ENCODE results near the gene B3GAT3. TPM values are rescaled to one million over a fixed set of nuclear protein-coding genes. Genes with fewer than 3 reads are reported as not detected.

Gene B3GAT3
- total RNA-seq, 1 experiment from 2014 or later, result 65.8 TPM

GRCh38 chr11:62669420-62670161, 47.8 kb upstream of the B3GAT3 start:
- no peak overlapping the region for H2AFZ ChIP-seq (ENCODE audit: low read length)
- ATAC-seq, result no peak
- peaks cover 45% of the 10 kb centered on the region for H3K4me1 ChIP-seq (ENCODE audit: insufficient read depth, low read length)
- H3K79me2 ChIP-seq (ENCODE audit: low read length), result peaks cover 86% of the 10 kb centered on the region
- H3K27me3 ChIP-seq (ENCODE audit: low read length), result no peaks in the 10 kb centered on the region
- CTCF ChIA-PET, result no interaction called here
- H3K4me3 ChIP-seq (ENCODE audit: low read length), result peak overlapping the region; percentile 92
- H3K36me3 ChIP-seq (ENCODE audit: low read depth, low read length), result peaks cover 12% of the 10 kb centered on the region
- intact Hi-C loops (cut with micrococcal nuclease), result loop anchor here (5.0 kb wide), 1 partner anchor 67 kb away; the partner anchor contains the start of gene MTA2
- peaks cover 14% of the 10 kb centered on the region; the same call in 1 of the 2 replicates for H4K20me1 ChIP-seq (ENCODE audit: low read length)
- TF ChIP-seq EZH2 (IDR thresholded peaks at IDR 0.05; ENCODE audit: low read length, unreplicated experiment), result no peak
- no peak for TF ChIP-seq EZH2phosphoT487 (IDR thresholded peaks at IDR 0.05; ENCODE audit: borderline replicate concordance, low read length)
- no peak for TF ChIP-seq CTCF (conservative IDR thresholded peaks at IDR 0.05; ENCODE audit: low read depth, low read length)
- H3K27ac ChIP-seq (ENCODE audit: low read length), result no peak overlapping the region
- no peaks in the 10 kb centered on the region for H3K9me3 ChIP-seq (ENCODE audit: low read length)
- H3F3A ChIP-seq (ENCODE audit: low read length, unreplicated experiment), result peaks cover 13% of the 10 kb centered on the region
- BruUV-seq (replicated peaks), result no TSS peak
- no peaks in the 10 kb centered on the region for H3K9me2 ChIP-seq (replicated peaks; ENCODE audit: low read length)
- peak; percentile 42 for DNase-seq
- POLR2A ChIA-PET (ENCODE audit: unreplicated experiment), result interaction anchor here (0.6 to 0.7 kb wide), 2 partner anchors 20 to 101 kb away, joined by 3 to 4 read pairs; partner anchors contain the start of gene TAF6L
- no peak overlapping the region for H3K9ac ChIP-seq (ENCODE audit: low read length)
- peak overlapping the region; percentile 85 for H3K4me2 ChIP-seq (ENCODE audit: low read length)

GRCh38 chr11:62667460-62667859, 45.7 kb upstream of the B3GAT3 start:
- Histone ChIP-seq H4K20me1 (ENCODE audit: low read length) (peaks cover 14% of the 10 kb centered on the region; the same call in 1 of the 2 replicates), H3K79me2 (ENCODE audit: low read length) (peaks cover 82% of the 10 kb centered on the region), H3K27ac (ENCODE audit: low read length) (no peak overlapping the region), H3K4me1 (ENCODE audit: insufficient read depth, low read length) (peaks cover 35% of the 10 kb centered on the region), H3K4me2 (ENCODE audit: low read length) (peak overlapping the region; percentile 93), H3K9ac (ENCODE audit: low read length) (no peak overlapping the region), H2AFZ (ENCODE audit: low read length) (no peak overlapping the region), H3K36me3 (ENCODE audit: low read depth, low read length) (peaks cover 16% of the 10 kb centered on the region), H3K27me3 (ENCODE audit: low read length) (no peaks in the 10 kb centered on the region), H3K4me3 (ENCODE audit: low read length) (peak overlapping the region; percentile 98; the same call in 1 of the 2 replicates), H3K9me2 (replicated peaks; ENCODE audit: low read length) (no peaks in the 10 kb centered on the region), H3F3A (ENCODE audit: low read length, unreplicated experiment) (peaks cover 13% of the 10 kb centered on the region), H3K9me3 (ENCODE audit: low read length) (no peaks in the 10 kb centered on the region)
- TF ChIP-seq EZH2phosphoT487 (IDR thresholded peaks at IDR 0.05; ENCODE audit: borderline replicate concordance, low read length), result no peak
- TF ChIP-seq CTCF (conservative IDR thresholded peaks at IDR 0.05; ENCODE audit: low read depth, low read length), result no peak
- TF ChIP-seq EZH2 (IDR thresholded peaks at IDR 0.05; ENCODE audit: low read length, unreplicated experiment), result no peak
- DNase-seq (no peak), ATAC-seq (no peak)
- intact Hi-C loops (cut with micrococcal nuclease), result no loop called here
- ChIA-PET POLR2A (ENCODE audit: unreplicated experiment) (no interaction called here), CTCF (no interaction called here)
- no TSS peak for BruUV-seq (replicated peaks)

Data from PC-3 (cell line).